BLaER1 treated with 17β-estradiol and CSF1 and Interleukin-3, amounts not matched to agents 10 nM and 100 nM (cell line): ENCODE results near the gene SRM.

ENCODE experiments used
- H3K27ac ChIP-seq, 11 experiments: shearing (Covaris generic); formaldehyde crosslinking; 2 replicates each; pipeline ENCODE4 v1.8.1; 2022
- H3K27me3 ChIP-seq, 11 experiments: shearing (Covaris generic); formaldehyde crosslinking; 2 replicates each; pipeline ENCODE4 v1.8.1; 2022
- H3K36me3 ChIP-seq, 11 experiments: shearing (Covaris generic); formaldehyde crosslinking; 2 replicates each; pipeline ENCODE4 v1.8.1; 2022
- H3K4me1 ChIP-seq, 10 experiments: shearing (Covaris generic); formaldehyde crosslinking; 2 replicates each; pipeline ENCODE4 v1.8.1; 2022
- H3K4me2 ChIP-seq, 11 experiments: shearing (Covaris generic); formaldehyde crosslinking; 2 replicates each; pipeline ENCODE4 v1.8.1; 2022
- H3K4me3 ChIP-seq, 10 experiments: shearing (Covaris generic); formaldehyde crosslinking; 2 replicates each; pipeline ENCODE4 v1.8.1; 2022
- H3K9ac ChIP-seq, 11 experiments: shearing (Covaris generic); formaldehyde crosslinking; 2 replicates each; pipeline ENCODE4 v1.8.1; 2022
- H3K9me3 ChIP-seq, 11 experiments: shearing (Covaris generic); formaldehyde crosslinking; replicated peaks in 1 of 11; 2 replicates each; pipeline ENCODE4 v1.8.1; 2022
- H4K20me1 ChIP-seq, 11 experiments: shearing (Covaris generic); formaldehyde crosslinking; 2 replicates each; pipeline ENCODE4 v1.8.1; 2022
- Cebpa-rat ChIP-seq, 11 experiments: shearing (Covaris generic); IDR thresholded peaks; 2 replicates each; pipeline ENCODE4 v1.8.1; 2022

The SRM gene

DNA sequence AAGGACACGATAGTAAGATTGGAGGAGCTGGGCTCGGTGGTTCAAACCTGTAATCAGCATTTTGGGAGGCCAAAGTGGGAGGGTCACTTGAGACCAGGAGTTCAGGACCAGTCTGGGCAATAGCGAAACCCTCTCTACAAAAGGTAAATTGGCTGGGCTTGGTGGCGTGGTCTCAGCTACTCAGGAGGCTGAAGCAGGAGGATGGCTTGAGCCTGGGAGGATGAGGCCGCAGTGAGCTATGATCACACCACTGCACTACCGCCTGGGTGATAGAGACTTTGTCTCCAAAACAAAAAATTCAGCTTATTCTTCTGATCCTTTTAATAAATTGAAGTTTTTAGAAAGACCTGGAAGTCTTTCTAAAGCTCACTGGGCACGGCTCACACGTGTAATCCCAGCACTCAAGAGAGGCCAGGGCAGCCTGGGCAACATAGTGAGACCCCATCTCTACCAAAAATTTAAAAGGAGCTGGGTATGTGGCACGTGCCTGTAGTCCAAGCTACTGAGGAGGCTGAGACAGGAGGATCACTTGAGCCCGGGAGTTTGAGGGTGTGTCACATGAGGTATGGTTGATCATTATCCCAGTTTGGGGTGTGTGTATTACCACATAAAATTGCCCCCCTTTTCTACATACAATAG is 28.1 kb downstream of the SRM start:
- no peaks in the 10 kb centered on the region for H3K27me3 ChIP-seq
- H3K4me2 ChIP-seq, result no peak overlapping the region
- H3K9ac ChIP-seq, result no peak overlapping the region

DNA sequence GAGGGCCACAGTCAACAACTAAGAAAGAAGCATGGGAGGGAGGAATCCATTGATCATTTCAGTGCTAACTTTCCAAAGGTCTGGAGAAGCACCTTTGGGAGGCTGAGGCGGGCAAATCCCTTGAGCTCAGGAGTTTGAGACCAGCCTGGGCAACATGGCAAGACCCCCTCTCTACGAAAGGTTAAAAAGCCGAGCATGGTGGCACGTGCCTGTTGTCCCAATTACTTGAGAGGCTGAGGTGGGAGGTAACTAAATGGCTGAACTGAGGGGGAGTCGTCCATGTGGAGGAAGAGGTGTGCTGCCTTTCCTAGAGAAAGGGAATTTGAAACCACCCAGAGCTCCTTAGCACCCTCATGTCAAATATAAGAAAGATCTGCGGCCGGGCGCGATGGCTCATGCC is 29.0 kb downstream of the SRM start:
- Histone ChIP-seq H3K9me3 (no peaks in the 10 kb centered on the region), H3K27me3 (no peaks in the 10 kb centered on the region), H3K4me2 (no peak overlapping the region), H3K4me1 (no peaks in the 10 kb centered on the region), H3K36me3 (peaks cover 24 to 37% (median 31%) of the 10 kb centered on the region in 11 experiments; a peak in 21 of 22 replicates), H3K27ac (no peak overlapping the region), H4K20me1 (peaks cover 11 to 37% (median 30%) of the 10 kb centered on the region in 11 experiments; a peak in 21 of 22 replicates), H3K9ac (no peak overlapping the region), H3K4me3 (no peak overlapping the region)
- no peak for TF ChIP-seq Cebpa-rat (IDR thresholded peaks at IDR 0.05)

More for the DNA sequence above, 28.1 kb downstream of the SRM start:
- Histone ChIP-seq H3K4me3 (no peak overlapping the region), H3K36me3 (peaks cover 16 to 28% (median 22%) of the 10 kb centered on the region in 11 experiments; a peak in 21 of 22 replicates), H3K9me3 (no peaks in the 10 kb centered on the region), H4K20me1 (peaks cover 3 to 28% (median 21%) of the 10 kb centered on the region in 11 experiments; a peak in 20 of 22 replicates), H3K4me1 (no peaks in the 10 kb centered on the region), H3K27ac (no peak overlapping the region)
- TF ChIP-seq Cebpa-rat (IDR thresholded peaks at IDR 0.05), result no peak

DNA sequence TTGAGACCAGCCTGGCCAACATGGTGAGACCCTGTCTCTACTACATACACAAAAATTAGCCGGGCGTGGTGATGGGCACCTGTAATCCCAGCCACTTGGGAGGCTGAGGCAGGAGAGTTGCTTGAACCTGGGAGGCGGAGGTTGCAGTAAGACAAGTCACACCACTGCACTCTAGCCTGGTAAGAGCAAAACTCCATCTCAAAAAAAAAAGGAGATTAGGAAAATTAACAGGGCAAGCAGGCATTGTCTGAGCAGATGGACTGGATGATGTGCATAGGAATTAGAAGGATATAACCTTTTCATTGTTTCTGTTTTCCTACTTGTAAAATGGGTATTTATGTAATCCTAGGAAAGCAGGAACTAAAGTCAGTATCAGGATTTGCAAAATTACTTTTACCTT is 31.8 kb downstream of the SRM start:
- Histone ChIP-seq H3K4me1 (no peaks in the 10 kb centered on the region), H3K27ac (no peak overlapping the region), H3K4me3 (no peak overlapping the region), H3K9me3 (no peaks in the 10 kb centered on the region), H3K27me3 (no peaks in the 10 kb centered on the region), H3K9ac (no peak overlapping the region), H4K20me1 (peaks cover 37 to 65% (median 57%) of the 10 kb centered on the region in 11 experiments), H3K36me3 (peaks cover 53 to 66% (median 59%) of the 10 kb centered on the region in 11 experiments), H3K4me2 (no peak overlapping the region)
- TF ChIP-seq Cebpa-rat (IDR thresholded peaks at IDR 0.05), result no peak

DNA sequence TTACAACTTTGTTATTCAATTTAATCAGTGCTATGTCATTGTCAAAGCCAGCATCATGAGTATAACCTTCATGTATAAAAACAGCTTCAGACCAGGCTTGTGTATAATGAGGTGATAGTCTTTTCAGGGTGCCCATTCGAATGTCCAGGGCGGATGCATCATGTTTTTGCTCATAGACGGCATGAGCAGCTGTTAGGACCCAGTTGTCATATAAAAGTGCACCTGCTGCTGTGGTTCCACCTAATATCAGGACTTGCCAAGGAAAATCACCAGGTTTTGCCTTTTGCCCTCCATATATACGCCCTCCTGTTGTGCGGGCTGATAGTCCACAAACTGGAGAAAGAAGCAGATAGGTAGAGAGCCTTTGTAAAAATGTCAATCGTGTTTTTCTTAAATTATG is 32.5 kb downstream of the SRM start:
- H3K36me3 ChIP-seq, result peaks cover 60 to 73% (median 66%) of the 10 kb centered on the region in 11 experiments

DNA sequence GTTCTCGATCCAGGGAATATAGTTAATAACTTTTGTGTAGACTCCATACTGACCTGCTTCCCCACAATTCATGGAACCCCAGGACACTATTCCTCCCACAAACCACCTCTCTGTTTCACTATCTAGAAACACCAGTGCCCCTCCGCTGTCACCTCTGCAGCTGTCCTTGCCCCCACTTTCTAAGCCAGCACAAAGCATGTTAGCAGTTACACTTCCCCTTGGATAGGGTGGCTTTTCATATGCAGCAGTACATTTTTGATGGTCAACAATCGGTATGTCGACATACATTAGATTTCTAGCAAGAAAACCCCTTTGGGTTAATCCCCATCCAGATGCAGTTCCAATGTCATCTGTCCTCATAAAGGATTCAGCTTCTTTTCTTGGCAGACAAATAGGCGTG is 32.9 kb downstream of the SRM start:
- H3K27ac ChIP-seq, result no peak overlapping the region
- no peak overlapping the region for H3K4me3 ChIP-seq
- H3K9ac ChIP-seq, result no peak overlapping the region
- peaks cover 64 to 77% (median 70%) of the 10 kb centered on the region in 11 experiments for H3K36me3 ChIP-seq
- TF ChIP-seq Cebpa-rat (IDR thresholded peaks at IDR 0.05), result no peak
- H3K4me1 ChIP-seq, result no peaks in the 10 kb centered on the region
- H3K27me3 ChIP-seq, result no peaks in the 10 kb centered on the region
- H4K20me1 ChIP-seq, result peaks cover 47 to 77% (median 68%) of the 10 kb centered on the region in 11 experiments
- H3K4me2 ChIP-seq, result no peak overlapping the region
- no peaks in the 10 kb centered on the region for H3K9me3 ChIP-seq

More for the DNA sequence above, 32.5 kb downstream of the SRM start:
- Histone ChIP-seq H4K20me1 (peaks cover 43 to 73% (median 64%) of the 10 kb centered on the region in 11 experiments), H3K27ac (no peak overlapping the region), H3K9me3 (no peaks in the 10 kb centered on the region), H3K27me3 (no peaks in the 10 kb centered on the region), H3K9ac (no peak overlapping the region), H3K4me2 (no peak overlapping the region), H3K4me1 (no peaks in the 10 kb centered on the region), H3K4me3 (no peak overlapping the region)
- TF ChIP-seq Cebpa-rat (IDR thresholded peaks at IDR 0.05), result no peak

DNA sequence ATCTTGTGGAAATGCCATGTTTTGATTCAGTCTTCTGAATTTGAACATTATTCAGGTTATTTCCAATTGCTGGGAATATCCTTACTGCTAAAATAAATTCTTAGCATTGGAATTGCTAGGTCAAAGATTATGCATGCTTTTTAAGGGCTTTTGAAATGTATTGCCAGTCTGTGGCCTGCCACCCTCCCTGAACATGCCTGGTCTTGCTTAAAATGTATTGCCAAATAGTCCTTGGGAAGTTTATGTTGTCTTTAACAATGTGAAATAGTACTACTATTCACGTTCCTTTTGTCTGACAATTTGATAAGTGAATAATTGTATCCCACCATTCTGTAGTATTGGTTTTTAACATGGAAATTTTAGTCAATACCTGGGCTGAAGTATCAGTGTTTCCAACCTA is 33.8 kb downstream of the SRM start:
- peaks cover 56 to 85% (median 76%) of the 10 kb centered on the region in 11 experiments for H4K20me1 ChIP-seq
- peaks cover 73 to 85% (median 79%) of the 10 kb centered on the region in 11 experiments for H3K36me3 ChIP-seq
- no peak overlapping the region for H3K4me3 ChIP-seq
- no peaks in the 10 kb centered on the region for H3K27me3 ChIP-seq
- no peaks in the 10 kb centered on the region for H3K9me3 ChIP-seq
- H3K4me2 ChIP-seq, result no peak overlapping the region
- no peak for TF ChIP-seq Cebpa-rat (IDR thresholded peaks at IDR 0.05)
- no peak overlapping the region for H3K9ac ChIP-seq
- H3K4me1 ChIP-seq, result no peaks in the 10 kb centered on the region
- no peak overlapping the region for H3K27ac ChIP-seq

DNA sequence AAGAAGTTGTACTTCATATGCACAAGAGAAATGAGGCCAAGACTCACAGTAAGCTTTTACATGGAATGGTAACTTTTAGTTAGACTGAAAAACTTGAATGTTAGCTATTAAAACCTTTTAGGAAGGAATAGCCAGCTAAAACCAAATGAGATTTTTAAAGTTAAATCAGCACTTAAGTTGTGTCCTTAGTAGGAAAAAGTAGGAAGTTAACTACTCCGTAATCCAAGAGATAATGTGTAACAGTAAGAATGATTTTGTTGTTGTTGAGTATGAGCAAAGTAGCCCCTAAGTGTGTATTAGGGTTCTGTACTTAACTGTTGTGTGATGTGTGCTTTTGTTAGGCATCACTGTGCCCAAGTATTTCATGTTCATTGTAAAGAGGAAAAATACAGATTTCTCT is 34.2 kb downstream of the SRM start:
- Histone ChIP-seq H3K27me3 (no peaks in the 10 kb centered on the region), H3K4me2 (no peak overlapping the region), H3K36me3 (peaks cover 77 to 88% (median 81%) of the 10 kb centered on the region in 11 experiments), H4K20me1 (peaks cover 60 to 89% (median 80%) of the 10 kb centered on the region in 11 experiments), H3K9me3 (no peaks in the 10 kb centered on the region), H3K27ac (no peak overlapping the region), H3K9ac (no peak overlapping the region), H3K4me1 (no peaks in the 10 kb centered on the region), H3K4me3 (no peak overlapping the region)
- TF ChIP-seq Cebpa-rat (IDR thresholded peaks at IDR 0.05), result no peak

DNA sequence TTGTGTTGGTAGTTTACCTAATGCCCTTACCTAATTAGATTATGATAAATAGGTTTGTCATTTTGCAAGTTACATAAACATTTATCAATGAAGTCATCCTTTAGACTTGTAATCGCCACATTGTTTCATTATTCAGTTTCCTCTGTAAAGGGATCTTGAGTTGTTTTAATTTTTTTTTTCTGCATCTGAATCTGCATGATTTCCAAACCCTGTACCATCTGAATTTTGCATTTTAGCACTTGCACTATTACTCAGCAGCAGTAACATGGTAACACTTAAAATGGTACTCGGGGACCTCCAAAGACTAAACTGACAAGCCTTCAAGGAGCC is 35.0 kb downstream of the SRM start:
- Histone ChIP-seq H3K9me3 (no peaks in the 10 kb centered on the region), H4K20me1 (peaks cover 68 to 93% (median 86%) of the 10 kb centered on the region in 11 experiments), H3K4me1 (no peaks in the 10 kb centered on the region), H3K9ac (no peak overlapping the region), H3K36me3 (peaks cover 80 to 92% (median 83%) of the 10 kb centered on the region in 11 experiments), H3K4me2 (no peak overlapping the region), H3K27ac (no peak overlapping the region), H3K27me3 (no peaks in the 10 kb centered on the region), H3K4me3 (no peak overlapping the region)
- no peak for TF ChIP-seq Cebpa-rat (IDR thresholded peaks at IDR 0.05)

DNA sequence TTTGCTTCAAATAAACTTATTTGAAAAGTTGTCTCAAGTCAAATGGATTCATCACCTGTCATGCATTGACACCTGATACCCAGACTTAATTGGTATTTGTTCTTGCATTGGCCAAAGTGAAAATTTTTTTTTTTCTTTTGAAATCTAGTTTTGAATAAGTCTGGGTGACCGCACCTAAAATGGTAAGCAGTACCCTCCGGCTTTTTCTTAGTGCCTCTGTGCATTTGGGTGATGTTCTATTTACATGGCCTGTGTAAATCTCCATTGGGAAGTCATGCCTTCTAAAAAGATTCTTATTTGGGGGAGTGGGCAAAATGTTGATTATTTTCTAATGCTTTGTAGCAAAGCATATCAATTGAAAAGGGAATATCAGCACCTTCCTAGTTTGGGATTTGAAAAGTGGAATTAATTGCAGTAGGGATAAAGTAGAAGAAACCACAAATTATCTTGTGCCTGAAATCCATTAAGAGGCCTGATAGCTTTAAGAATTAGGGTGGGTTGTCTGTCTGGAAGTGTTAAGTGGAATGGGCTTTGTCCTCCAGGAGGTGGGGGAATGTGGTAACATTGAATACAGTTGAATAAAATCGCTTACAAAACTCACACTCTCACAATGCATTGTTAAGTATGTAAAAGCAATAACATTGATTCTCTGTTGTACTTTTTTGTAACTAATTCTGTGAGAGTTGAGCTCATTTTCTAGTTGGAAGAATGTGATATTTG is 35.5 kb downstream of the SRM start:
- H3K9ac ChIP-seq, result no peak overlapping the region
- H4K20me1 ChIP-seq, result peaks cover 73 to 93% (median 88%) of the 10 kb centered on the region in 11 experiments
- TF ChIP-seq Cebpa-rat (IDR thresholded peaks at IDR 0.05), result no peak
- H3K4me3 ChIP-seq, result no peak overlapping the region
- peaks cover 81 to 92% (median 83%) of the 10 kb centered on the region in 11 experiments for H3K36me3 ChIP-seq
- H3K4me2 ChIP-seq, result no peak overlapping the region
- no peaks in the 10 kb centered on the region for H3K4me1 ChIP-seq
- H3K9me3 ChIP-seq, result no peaks in the 10 kb centered on the region
- no peak overlapping the region for H3K27ac ChIP-seq
- H3K27me3 ChIP-seq, result no peaks in the 10 kb centered on the region
